ENCODE data around the gene PROZ.

Gene PROZ

GRCh38 chr13:113140677-113141600 is 17.5 kb upstream of the PROZ start:
- DNase-seq (ENCODE audit: low spot score) = no peak

GRCh38 chr13:113141601-113141970 is 16.9 kb upstream of the PROZ start:
- DNase-seq (ENCODE audit: low spot score) = no peak

GRCh38 chr13:113142876-113143275 is 15.6 kb upstream of the PROZ start:
- DNase-seq (ENCODE audit: low spot score) = no peak

GRCh38 chr13:113143466-113144254 is 14.8 kb upstream of the PROZ start:
- DNase-seq (ENCODE audit: low spot score) = no peak

- no peak for DNase-seq (ENCODE audit: low spot score)
These were observed 14.2 kb upstream of the PROZ start for GRCh38 chr13:113144255-113144629.

- DNase-seq (ENCODE audit: low spot score) = no peak
These were observed 13.0 kb upstream of the PROZ start for GRCh38 chr13:113145496-113145895.

- no peak for DNase-seq (ENCODE audit: low spot score)
These were observed 12.4 kb upstream of the PROZ start for GRCh38 chr13:113145911-113146598.

GRCh38 chr13:113146750-113147149 is 11.7 kb upstream of the PROZ start:
- no peak for DNase-seq (ENCODE audit: low spot score)

GRCh38 chr13:113147206-113147605 is 11.2 kb upstream of the PROZ start:
- DNase-seq (ENCODE audit: low spot score) = no peak

GRCh38 chr13:113148407-113148806 is 10.0 kb upstream of the PROZ start:
- no peak for DNase-seq (ENCODE audit: low spot score)

GRCh38 chr13:113148940-113149503 is 9.4 kb upstream of the PROZ start:
- no peak for DNase-seq (ENCODE audit: low spot score)

GRCh38 chr13:113149711-113150549 is 8.5 kb upstream of the PROZ start:
- DNase-seq (ENCODE audit: low spot score) = no peak

- DNase-seq (ENCODE audit: low spot score) = no peak
These were observed 7.7 kb upstream of the PROZ start for GRCh38 chr13:113150550-113151365.

- no peak for DNase-seq (ENCODE audit: low spot score)
These were observed 6.4 kb upstream of the PROZ start for GRCh38 chr13:113151745-113152690.

GRCh38 chr13:113152691-113152983 is 5.8 kb upstream of the PROZ start:
- DNase-seq (ENCODE audit: low spot score) = no peak

- DNase-seq (ENCODE audit: low spot score) = no peak
These were observed 5.3 kb upstream of the PROZ start for GRCh38 chr13:113152984-113153809.

GRCh38 chr13:113153810-113154748 is 4.4 kb upstream of the PROZ start:
- peak; percentile 54 for DNase-seq (ENCODE audit: low spot score)
